Left lung (tissue), 14 donors: ENCODE data around the gene CD82. TPM values are rescaled to one million over a fixed set of nuclear protein-coding genes. Genes with fewer than 3 reads are reported as not detected.

Source experiments
- ATAC-seq: fragments of 200-7000 bp; cut with Tn5 transposase; one replicate; pipeline ENCODE4 v1.9.1; 2020; ENCODE audit warnings: moderate library complexity
- DNase-seq, 4 donors: peaks; one replicate each; pipeline ENCODE4 v3.0.0-alpha.2; 2013 to 2020
- H3K27ac ChIP-seq, 2 donors: fragments of 200-600 bp; sonication (generic) in 1 of 2; one replicate each; pipeline versions ENCODE4 v1.5.0 to v1.8.0; 2020 to 2021
- H3K27me3 ChIP-seq, 2 donors: fragments of 200-600 bp; sonication (generic) in 1 of 2; one replicate each; pipeline versions ENCODE4 v1.5.0 to v1.8.0; 2020 to 2021
- H3K36me3 ChIP-seq, 2 donors: fragments of 200-600 bp; sonication (generic) in 1 of 2; one replicate each; pipeline versions ENCODE4 v1.5.0 to v1.8.0; 2020 to 2021
- H3K4me1 ChIP-seq, 2 donors: fragments of 200-600 bp; one replicate each; pipeline ENCODE4 v1.8.0; 2021
- H3K4me3 ChIP-seq, 2 donors: fragments of 200-600 bp; sonication (generic) in 1 of 2; one replicate each; pipeline versions ENCODE4 v1.5.0 to v1.8.0; 2020 to 2021; ENCODE audit warnings: mild to moderate bottlenecking in 1 of 2
- H3K9me3 ChIP-seq, 2 donors: fragments of 200-600 bp; sonication (generic) in 1 of 2; one replicate each; pipeline versions ENCODE4 v1.5.0 to v1.8.0; 2020 to 2021
- intact Hi-C, 2 donors: fragments of 100-400 bp; cut with DNase I; formaldehyde crosslinking; loops; one replicate each; pipeline versions ENCODE4 v1.11.2 to v1.14.2; 2022
- long read RNA-seq, 12 donors: library from polyadenylated mRNA in 2 of 12; unstranded in 2 of 12; transcript quantifications; one replicate each; pipeline ENCODE4 v2.0.0 and lab custom pipeline, GENCODE V29; 2019 to 2026
- polyA plus RNA-seq, 6 donors: library from polyadenylated mRNA; unstranded; fragments of 120-200 nt; gene quantifications; one replicate each; pipeline ENCODE4 v1.2.1, GENCODE V29; 2013; ENCODE audit not compliant: insufficient read length in 6 of 6
- total RNA-seq, 2 donors: library from RNA; stranded (reverse); fragmentation: NEBNext Ultra II Directional; extraction: Animal tissue kit (Norgen Biotek cat#: 25700); gene quantifications; one replicate each; pipeline ENCODE4 v1.2.1, GENCODE V29; 2021
- TF ChIP-seq, protein P1 (sequence below), 2 donors: fragments of 200-600 bp; sonication (generic) in 1 of 2; IDR thresholded peaks; one replicate each; pipeline versions ENCODE4 v1.5.0 to v1.8.0; 2021; ENCODE audit warnings: antibody characterized with exemption in 2 of 2
- donor health status: DM: no; HTN: yes; CAD: no.
- donor health status: DM: no; HTN: no; CAD: no.

Gene CD82
- 100 to 1,000 TPM in 1 of 2 donors, 10 to 100 TPM in 1; 88.4 to 244 TPM for total RNA-seq
- polyA plus RNA-seq: 10 to 100 TPM; 33.7 to 65.6 (median 45.4) TPM
- long read RNA-seq, donor 1, transcript CD82-201 (10 exons, 2,289 nt): major isoform, 16 of 21 reads
- long read RNA-seq, donor 1, partial matches to known transcripts: 5 of 21 reads
- long read RNA-seq, donor 1, other reads (novel, unspliced or antisense): 0 of 21 reads
- long read RNA-seq, donor 2, transcript CD82-201 (10 exons, 2,289 nt): major isoform, 15 of 68 reads
- long read RNA-seq, donor 2, partial matches to known transcripts: 53 of 68 reads
- long read RNA-seq, donor 2, other reads (novel, unspliced or antisense): 0 of 68 reads
- long read RNA-seq, donor 3, transcript CD82-201 (10 exons, 2,289 nt): major isoform, 29 of 30 reads
- long read RNA-seq, donor 3, partial matches to known transcripts: 0 of 30 reads
- long read RNA-seq, donor 3, other reads (novel, unspliced or antisense): 0 of 30 reads
- long read RNA-seq, donor 4, transcript CD82-201 (10 exons, 2,289 nt): major isoform, 83 of 104 reads
- long read RNA-seq, donor 4, partial matches to known transcripts: 8 of 104 reads
- long read RNA-seq, donor 4, other reads (novel, unspliced or antisense): 12 of 104 reads
- long read RNA-seq, donor 5, transcript CD82-201 (10 exons, 2,289 nt): major isoform, 9 of 10 reads
- long read RNA-seq, donor 5, partial matches to known transcripts: 0 of 10 reads
- long read RNA-seq, donor 5, other reads (novel, unspliced or antisense): 0 of 10 reads
- long read RNA-seq, donor 6, transcript CD82-201 (10 exons, 2,289 nt): major isoform, 20 of 20 reads
- long read RNA-seq, donor 6, partial matches to known transcripts: 0 of 20 reads
- long read RNA-seq, donor 6, other reads (novel, unspliced or antisense): 0 of 20 reads
- long read RNA-seq, donor 7, transcript CD82-201 (10 exons, 2,289 nt): major isoform, 5 of 6 reads
- long read RNA-seq, donor 7, partial matches to known transcripts: 0 of 6 reads
- long read RNA-seq, donor 7, other reads (novel, unspliced or antisense): 0 of 6 reads
- long read RNA-seq, donor 8, transcript CD82-201 (10 exons, 2,289 nt): major isoform, 13 of 24 reads
- long read RNA-seq, donor 8, partial matches to known transcripts: 10 of 24 reads
- long read RNA-seq, donor 8, other reads (novel, unspliced or antisense): 0 of 24 reads
- long read RNA-seq, donor 9: 0 reads
- long read RNA-seq, donor 10, transcript CD82-201 (10 exons, 2,289 nt): major isoform, 412 of 467 reads
- long read RNA-seq, donor 10, partial matches to known transcripts: 19 of 467 reads
- long read RNA-seq, donor 10, other reads (novel, unspliced or antisense): 35 of 467 reads
- long read RNA-seq, donor 11, transcript CD82-201 (10 exons, 2,289 nt): major isoform, 7 of 7 reads
- long read RNA-seq, donor 11, partial matches to known transcripts: 0 of 7 reads
- long read RNA-seq, donor 11, other reads (novel, unspliced or antisense): 0 of 7 reads
- long read RNA-seq, donor 12, transcript CD82-201 (10 exons, 2,289 nt): major isoform, 10 of 11 reads
- long read RNA-seq, donor 12, partial matches to known transcripts: 0 of 11 reads
- long read RNA-seq, donor 12, other reads (novel, unspliced or antisense): 0 of 11 reads

DNA sequence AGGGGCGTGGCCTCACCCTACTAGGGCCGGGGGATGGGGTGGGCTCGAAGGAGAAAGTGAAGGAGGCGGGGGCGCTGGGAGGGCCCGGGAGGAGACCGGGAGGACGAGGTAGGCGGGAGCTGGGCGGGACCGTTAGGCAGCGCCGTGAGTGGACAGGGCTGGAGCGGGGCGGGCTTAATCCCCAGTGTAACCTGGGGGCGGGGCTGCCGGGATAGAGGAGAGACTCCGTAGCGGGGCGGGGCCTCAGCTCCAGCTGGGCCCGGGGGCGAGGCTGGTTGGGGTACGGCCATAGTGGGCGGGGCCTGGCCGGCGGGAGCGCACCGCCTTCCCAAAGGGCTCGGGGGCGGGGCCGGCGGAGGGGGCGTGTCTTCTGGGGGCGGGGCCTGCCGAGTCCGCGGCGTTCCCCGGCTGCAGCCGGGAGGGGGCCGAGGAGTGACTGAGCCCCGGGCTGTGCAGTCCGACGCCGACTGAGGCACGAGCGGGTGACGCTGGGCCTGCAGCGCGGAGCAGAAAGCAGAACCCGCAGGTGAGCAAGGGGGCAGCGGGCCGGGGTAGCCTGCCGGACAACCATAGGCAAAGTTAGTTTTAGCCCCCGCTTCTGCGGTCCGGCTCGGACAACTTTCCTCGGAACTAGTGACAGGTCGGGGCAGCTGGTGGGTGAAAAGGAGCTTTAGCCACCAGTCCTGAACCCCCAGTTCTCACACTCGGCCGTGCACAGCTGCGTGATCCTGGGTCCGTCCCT, at the start of gene CD82:
Gene CD82 (plus strand): TSS at position 453 of the 742 bp plus-strand sequence. CDS start 29,000 bp downstream, outside the sequence.
- H3K4me1 ChIP-seq: peaks cover 34 to 62% of the 10 kb centered on the region in 2 donors
- H3K4me3 ChIP-seq: peak within 1 kb of the TSS; percentile 60 to 64
- TF ChIP-seq, protein P1, sequence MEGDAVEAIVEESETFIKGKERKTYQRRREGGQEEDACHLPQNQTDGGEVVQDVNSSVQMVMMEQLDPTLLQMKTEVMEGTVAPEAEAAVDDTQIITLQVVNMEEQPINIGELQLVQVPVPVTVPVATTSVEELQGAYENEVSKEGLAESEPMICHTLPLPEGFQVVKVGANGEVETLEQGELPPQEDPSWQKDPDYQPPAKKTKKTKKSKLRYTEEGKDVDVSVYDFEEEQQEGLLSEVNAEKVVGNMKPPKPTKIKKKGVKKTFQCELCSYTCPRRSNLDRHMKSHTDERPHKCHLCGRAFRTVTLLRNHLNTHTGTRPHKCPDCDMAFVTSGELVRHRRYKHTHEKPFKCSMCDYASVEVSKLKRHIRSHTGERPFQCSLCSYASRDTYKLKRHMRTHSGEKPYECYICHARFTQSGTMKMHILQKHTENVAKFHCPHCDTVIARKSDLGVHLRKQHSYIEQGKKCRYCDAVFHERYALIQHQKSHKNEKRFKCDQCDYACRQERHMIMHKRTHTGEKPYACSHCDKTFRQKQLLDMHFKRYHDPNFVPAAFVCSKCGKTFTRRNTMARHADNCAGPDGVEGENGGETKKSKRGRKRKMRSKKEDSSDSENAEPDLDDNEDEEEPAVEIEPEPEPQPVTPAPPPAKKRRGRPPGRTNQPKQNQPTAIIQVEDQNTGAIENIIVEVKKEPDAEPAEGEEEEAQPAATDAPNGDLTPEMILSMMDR (IDR thresholded peaks at IDR 0.05): peak; percentile 15 to 50
- intact Hi-C loops: no loop called here
- H3K36me3 ChIP-seq: no peaks in the 10 kb centered on the region
- peak within 1 kb of the TSS; percentile 96 for H3K27ac ChIP-seq
- DNase-seq (peak; percentile 99 to 100 (median 100)), ATAC-seq (peak; percentile 92)
- H3K27me3 ChIP-seq: no peaks in the 10 kb centered on the region
- H3K9me3 ChIP-seq: no peaks in the 10 kb centered on the region

- intact Hi-C loops: no loop called here
- TF ChIP-seq, protein P1 (IDR thresholded peaks at IDR 0.05): no peak
- Histone ChIP-seq H3K4me3 (no peak overlapping the region), H3K4me1 (no peaks in the 10 kb centered on the region), H3K9me3 (no peaks in the 10 kb centered on the region), H3K27ac (no peak overlapping the region), H3K27me3 (peaks cover 0 to 10% of the 10 kb centered on the region in 2 donors), H3K36me3 (no peaks in the 10 kb centered on the region)
- ATAC-seq (no peak), DNase-seq (no peak)
These were observed 48.6 kb upstream of the CD82 start for GRCh38 chr11:44516688-44517507.

DNA sequence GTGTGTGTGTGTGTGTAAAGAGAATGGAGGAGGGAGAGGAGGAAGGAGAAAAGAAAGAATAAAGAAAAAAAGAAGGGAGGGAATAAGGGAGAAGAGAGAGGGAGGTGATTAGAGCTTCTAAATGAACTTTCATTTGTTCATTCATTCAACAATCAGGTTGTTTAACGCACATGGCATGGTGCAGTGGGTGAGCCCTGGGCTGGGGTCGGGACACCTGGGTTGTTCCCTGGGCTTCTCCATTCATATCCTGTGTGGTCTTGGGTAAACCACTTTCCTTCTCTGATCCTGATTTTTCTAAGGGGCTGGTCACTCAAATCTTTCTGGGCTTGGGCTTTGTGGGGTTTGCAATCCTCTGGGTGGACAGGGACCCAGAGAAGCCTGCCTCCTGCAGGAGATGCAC, 47.9 kb upstream of the CD82 start:
- Histone ChIP-seq H3K9me3 (no peaks in the 10 kb centered on the region), H3K36me3 (no peaks in the 10 kb centered on the region), H3K4me1 (no peaks in the 10 kb centered on the region), H3K4me3 (no peak overlapping the region), H3K27ac (no peak overlapping the region), H3K27me3 (peaks cover 0 to 11% of the 10 kb centered on the region in 2 donors)
- intact Hi-C loops: no loop called here
- TF ChIP-seq, protein P1 (IDR thresholded peaks at IDR 0.05): no peak
- ATAC-seq (no peak), DNase-seq (no peak)
